HepG2 (cell line): ENCODE results near the gene GINS2. TPM values are rescaled to one million over a fixed set of nuclear protein-coding genes. Genes with fewer than 3 reads are reported as not detected.

ENCODE experiments used
- ERF ChIP-seq: IDR thresholded peaks from 2 replicates; pipeline ENCODE4 v1.6.1; 2018; ENCODE audit warnings: missing biosample characterization, missing genetic modification reagents
- FOXP4 ChIP-seq: sonication (generic); formaldehyde crosslinking; IDR thresholded peaks from 2 replicates; pipeline ENCODE4 v1.4.0; 2020; ENCODE audit warnings: missing genetic modification reagents
- HNRNPL ChIP-seq: fragments of 200-400 bp; formaldehyde crosslinking; IDR thresholded peaks from 2 replicates; pipeline ENCODE4 v1.6.1; 2017; ENCODE audit warnings: mild to moderate bottlenecking, low read depth, low read length
- MAZ ChIP-seq, 2 experiments: sonication (generic) in 1 of 2; formaldehyde crosslinking in 1 of 2; IDR thresholded peaks; 2 replicates each; pipeline versions ENCODE4 v1.5.0 to v1.6.1; 2012 to 2020; ENCODE audit warnings: low read depth in 2 of 2, mild to moderate bottlenecking in 2 of 2, borderline replicate concordance in 1 of 2, improper control_type of control experiment in 1 of 2, low read length in 1 of 2, missing genetic modification reagents in 1 of 2, moderate library complexity in 1 of 2
- NFYB ChIP-seq: sonication (generic); formaldehyde crosslinking; IDR thresholded peaks from 2 replicates; pipeline ENCODE4 v1.4.0; 2020; ENCODE audit warnings: missing genetic modification reagents
- NR2F6 ChIP-seq, 2 experiments: IDR thresholded peaks; 2 replicates each; pipeline ENCODE4 v1.6.1; 2016; ENCODE audit warnings: antibody characterized with exemption in 1 of 2, mild to moderate bottlenecking in 1 of 2
- SRSF1 ChIP-seq: fragments of 200-400 bp; formaldehyde crosslinking; optimal IDR thresholded peaks from 2 replicates; pipeline ENCODE3; 2017; ENCODE audit warnings: mild to moderate bottlenecking, low read depth, low read length, moderate library complexity
- TBP ChIP-seq: sonication (generic); formaldehyde crosslinking; IDR thresholded peaks from 2 replicates; pipeline ENCODE4 v1.5.0; 2020; ENCODE audit warnings: missing genetic modification reagents
- USF2 ChIP-seq, 2 experiments: sonication (generic) in 1 of 2; formaldehyde crosslinking in 1 of 2; IDR thresholded peaks; 2 replicates each; pipeline versions ENCODE4 v1.5.1 to v1.6.1; 2011 to 2020; ENCODE audit warnings: borderline replicate concordance in 1 of 2, low read depth in 1 of 2, low read length in 1 of 2, mild to moderate bottlenecking in 1 of 2, missing genetic modification reagents in 1 of 2, moderate library complexity in 1 of 2
- YEATS4 ChIP-seq: sonication (generic); formaldehyde crosslinking; IDR thresholded peaks from 2 replicates; pipeline ENCODE4 v1.4.0; 2020; ENCODE audit warnings: missing genetic modification reagents, borderline replicate concordance
- ZBTB46 ChIP-seq: sonication (generic); formaldehyde crosslinking; IDR thresholded peaks from 2 replicates; pipeline ENCODE4 v1.4.0; 2020; ENCODE audit warnings: mild to moderate bottlenecking, missing genetic modification reagents, borderline replicate concordance
- ZMYM2 ChIP-seq: sonication (generic); formaldehyde crosslinking; IDR thresholded peaks from 2 replicates; pipeline ENCODE4 v1.8.0; 2022; ENCODE audit warnings: mild to moderate bottlenecking, missing genetic modification reagents
- ZNF280B ChIP-seq: sonication (generic); formaldehyde crosslinking; IDR thresholded peaks from 2 replicates; pipeline ENCODE4 v1.5.0; 2020; ENCODE audit warnings: missing genetic modification reagents, mild to moderate bottlenecking, borderline replicate concordance
- ZNF367 ChIP-seq: sonication (generic); formaldehyde crosslinking; IDR thresholded peaks from 2 replicates; pipeline ENCODE4 v1.4.0; 2020; ENCODE audit warnings: missing genetic modification reagents, borderline replicate concordance
- ZNF580 ChIP-seq: IDR thresholded peaks from 2 replicates; pipeline ENCODE4 v1.6.1; 2016; ENCODE audit warnings: low read depth, borderline replicate concordance
- ZNF687 ChIP-seq: sonication (generic); formaldehyde crosslinking; IDR thresholded peaks from 2 replicates; pipeline ENCODE4 v1.5.1; 2020; ENCODE audit warnings: mild to moderate bottlenecking, missing genetic modification reagents, moderate library complexity
- polyA plus RNA-seq, 8 experiments: library from polyadenylated mRNA; depleted of rRNA in 3 of 8; stranded (reverse) in 7 of 8; unstranded in 1 of 8; fragments of >200 nt; fragmentation: Illumina TruSeq in 4 of 8; extraction: Trizol in 4 of 8; gene quantifications; 2 replicates each; pipeline versions ENCODE4 v1.2.1 to v1.2.3, GENCODE V29; 2011 to 2016; ENCODE audit warnings: low read depth in 4 of 8, missing spikeins in 1 of 8, mixed read lengths in 1 of 8; ENCODE audit not compliant: insufficient read depth in 1 of 8
- total RNA-seq, 5 experiments: library from RNA; depleted of rRNA; stranded (reverse); fragments of >200 nt; fragmentation: Illumina TruSeq; extraction: Trizol; gene quantifications; 2 replicates each; pipeline ENCODE4 v1.2.3, GENCODE V29; 2016; ENCODE audit warnings: low read depth in 1 of 5

Gene GINS2
- total and polyA plus RNA-seq, 2 of the 13 experiments (the other 11 are each of a cell fraction or from before 2014, with no cell fraction given), result 10.6 to 48.3 TPM

GRCh38 chr16:85720302-85720637 is 31.5 kb upstream of the GINS2 start (continued):
- TF ChIP-seq ZNF280B (CRISPR knock-in tag) (no peak), ERF (no peak), ZMYM2 (CRISPR knock-in tag) (peak; percentile 96), ZNF367 (CRISPR knock-in tag) (no peak), YEATS4 (CRISPR knock-in tag) (no peak), HNRNPL (peak; percentile 85), MAZ (IDR thresholded peaks at IDR 0.05; ENCODE audit: borderline replicate concordance, low read depth, low read length) (0 out of 2 replicates have a peak, but pooled peaks have one; percentile 25), MAZ (CRISPR knock-in tag; IDR thresholded peaks at IDR 0.05; ENCODE audit: low read depth) (no peak), FOXP4 (CRISPR knock-in tag) (no peak), TBP (CRISPR knock-in tag) (no peak), ZNF687 (CRISPR knock-in tag) (peak; percentile 29), SRSF1 (no peak), NR2F6 (IDR thresholded peaks at IDR 0.05) (no peak), NR2F6 (CRISPR knock-in tag; IDR thresholded peaks at IDR 0.05) (0 out of 2 replicates have a peak, but pooled peaks have one; percentile 14), NFYB (no peak), USF2 (IDR thresholded peaks at IDR 0.05; ENCODE audit: low read depth, low read length) (no peak), USF2 (CRISPR knock-in tag; IDR thresholded peaks at IDR 0.05; ENCODE audit: borderline replicate concordance) (no peak), ZNF580 (CRISPR knock-in tag) (no peak), ZBTB46 (CRISPR knock-in tag) (no peak)
